Fibroblast of mammary gland (primary cell): ENCODE measurements around the gene C9.
A peak's percentile ranks its signal among the peaks of the same experiment; 100 is the strongest.

ENCODE experiments used
- DNase-seq: peaks from one replicate; pipeline ENCODE4 v3.0.0-alpha.2; 2010; ENCODE audit warnings: low read depth
- H3K4me3 ChIP-seq: 2 replicates; pipeline ENCODE4 v1.5.1; 2011; ENCODE audit warnings: low read depth, mild to moderate bottlenecking, low read length, moderate library complexity; ENCODE audit not compliant: control insufficient read depth
- TF ChIP-seq, protein P1 (sequence below): conservative IDR thresholded peaks from 2 replicates; pipeline ENCODE4 v1.5.1; 2011; ENCODE audit warnings: low read depth, low read length, inconsistent platforms; ENCODE audit not compliant: control insufficient read depth, insufficient read depth

C9 gene

DNA sequence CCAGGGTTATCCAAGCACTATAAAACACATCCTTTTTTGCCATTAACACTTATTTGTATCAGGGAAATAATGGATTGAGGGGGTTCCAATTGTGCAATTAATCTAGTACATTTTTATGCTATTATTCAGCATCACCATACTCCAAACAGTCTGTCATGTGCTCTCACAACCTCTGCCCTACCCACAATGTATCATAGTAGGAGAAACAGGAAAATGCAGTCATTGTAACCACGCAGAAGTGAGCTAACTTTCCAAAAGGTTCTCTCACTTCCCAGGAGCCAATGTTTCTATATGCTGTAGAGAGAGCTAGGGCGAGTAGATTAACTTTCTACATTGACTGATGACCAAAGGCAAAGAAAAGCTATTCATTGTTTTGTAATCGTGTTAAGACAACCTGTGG is 30.7 kb upstream of the C9 start:
- no peak overlapping the region for H3K4me3 ChIP-seq
- TF ChIP-seq, protein P1, sequence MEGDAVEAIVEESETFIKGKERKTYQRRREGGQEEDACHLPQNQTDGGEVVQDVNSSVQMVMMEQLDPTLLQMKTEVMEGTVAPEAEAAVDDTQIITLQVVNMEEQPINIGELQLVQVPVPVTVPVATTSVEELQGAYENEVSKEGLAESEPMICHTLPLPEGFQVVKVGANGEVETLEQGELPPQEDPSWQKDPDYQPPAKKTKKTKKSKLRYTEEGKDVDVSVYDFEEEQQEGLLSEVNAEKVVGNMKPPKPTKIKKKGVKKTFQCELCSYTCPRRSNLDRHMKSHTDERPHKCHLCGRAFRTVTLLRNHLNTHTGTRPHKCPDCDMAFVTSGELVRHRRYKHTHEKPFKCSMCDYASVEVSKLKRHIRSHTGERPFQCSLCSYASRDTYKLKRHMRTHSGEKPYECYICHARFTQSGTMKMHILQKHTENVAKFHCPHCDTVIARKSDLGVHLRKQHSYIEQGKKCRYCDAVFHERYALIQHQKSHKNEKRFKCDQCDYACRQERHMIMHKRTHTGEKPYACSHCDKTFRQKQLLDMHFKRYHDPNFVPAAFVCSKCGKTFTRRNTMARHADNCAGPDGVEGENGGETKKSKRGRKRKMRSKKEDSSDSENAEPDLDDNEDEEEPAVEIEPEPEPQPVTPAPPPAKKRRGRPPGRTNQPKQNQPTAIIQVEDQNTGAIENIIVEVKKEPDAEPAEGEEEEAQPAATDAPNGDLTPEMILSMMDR: no peak
- peak; percentile 92 for DNase-seq

DNA sequence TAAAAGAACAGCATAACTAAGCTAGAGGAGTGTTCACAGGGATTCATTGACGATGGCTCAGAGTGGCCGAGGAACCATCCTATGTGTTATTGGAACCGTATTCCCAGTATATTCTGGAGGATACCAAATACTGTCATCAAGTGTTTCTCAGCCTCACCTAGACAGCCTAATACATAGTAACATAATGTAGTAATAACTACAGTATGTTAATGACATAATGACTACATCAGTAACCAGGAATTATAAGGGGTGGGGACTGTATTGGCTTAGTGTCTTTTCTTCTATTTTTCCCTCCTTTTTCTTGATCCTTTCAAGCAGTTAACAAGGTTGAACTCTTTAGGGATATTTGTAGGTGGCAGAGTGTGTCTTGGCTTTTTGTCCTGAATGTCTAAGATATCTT is 26.6 kb upstream of the C9 start:
- DNase-seq: no peak
- TF ChIP-seq, protein P1: no peak

DNA sequence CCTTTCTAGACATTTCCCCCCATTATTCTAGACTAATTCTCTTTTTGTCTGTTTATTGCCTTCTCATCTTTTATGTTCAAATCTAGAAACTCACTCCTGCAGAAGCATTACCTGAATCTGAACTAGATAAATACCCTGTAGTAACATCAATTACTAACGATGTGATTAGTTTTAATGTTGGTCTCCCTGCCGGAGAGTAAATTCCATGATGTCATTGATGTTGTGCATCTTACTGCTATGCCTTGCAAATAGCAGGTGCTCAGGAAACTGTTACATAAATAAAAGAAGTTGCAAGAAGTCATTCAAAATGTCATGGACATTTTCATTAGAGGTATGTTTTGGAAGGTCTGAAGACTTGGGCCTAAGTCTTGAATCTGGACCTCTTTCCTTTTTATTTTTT is 23.0 kb upstream of the C9 start:
- no peak for DNase-seq
- H3K4me3 ChIP-seq: no peak overlapping the region
- TF ChIP-seq, protein P1: no peak

More for the DNA sequence above, 26.6 kb upstream of the C9 start:
- no peak overlapping the region for H3K4me3 ChIP-seq

DNA sequence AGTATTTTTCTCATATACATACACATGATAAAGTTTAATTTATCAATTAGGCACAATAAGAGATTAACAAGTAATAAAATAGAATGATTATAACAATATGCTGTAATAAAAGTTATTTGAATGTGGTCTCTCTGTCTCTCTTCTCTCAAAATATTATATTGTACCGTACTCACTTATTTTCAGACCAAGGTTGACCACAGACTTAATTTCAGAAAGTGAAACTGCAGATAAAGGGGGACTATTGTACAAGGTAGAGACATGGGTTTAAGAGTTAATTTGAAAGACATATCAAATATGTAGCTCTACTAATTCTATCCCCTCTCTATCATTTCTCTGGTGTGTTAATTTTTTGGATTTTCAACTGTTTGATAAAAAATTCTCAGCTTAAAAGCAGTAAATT is 20.0 kb upstream of the C9 start:
- TF ChIP-seq, protein P1: no peak
- no peak for DNase-seq
- H3K4me3 ChIP-seq: no peak overlapping the region

DNA sequence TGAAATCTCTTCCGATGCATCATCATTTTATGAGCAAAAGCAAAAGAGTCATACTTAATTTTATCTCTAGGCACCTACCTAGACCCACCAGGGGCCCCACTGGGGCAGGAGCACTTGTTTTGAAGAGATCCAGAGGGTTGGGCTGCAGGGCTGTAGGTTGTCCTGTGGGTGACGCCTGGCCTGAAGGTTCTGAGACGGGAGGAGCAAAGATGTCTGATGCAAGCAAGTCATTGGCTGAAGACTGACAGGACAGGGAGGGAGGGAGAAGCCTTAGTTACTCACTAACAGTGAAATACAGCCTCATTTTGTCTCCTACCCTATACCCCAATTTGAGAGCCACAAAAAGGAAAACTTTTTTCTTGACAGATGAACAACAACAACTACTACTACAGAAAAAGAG is 17.1 kb upstream of the C9 start:
- TF ChIP-seq, protein P1: no peak
- no peak for DNase-seq

DNA sequence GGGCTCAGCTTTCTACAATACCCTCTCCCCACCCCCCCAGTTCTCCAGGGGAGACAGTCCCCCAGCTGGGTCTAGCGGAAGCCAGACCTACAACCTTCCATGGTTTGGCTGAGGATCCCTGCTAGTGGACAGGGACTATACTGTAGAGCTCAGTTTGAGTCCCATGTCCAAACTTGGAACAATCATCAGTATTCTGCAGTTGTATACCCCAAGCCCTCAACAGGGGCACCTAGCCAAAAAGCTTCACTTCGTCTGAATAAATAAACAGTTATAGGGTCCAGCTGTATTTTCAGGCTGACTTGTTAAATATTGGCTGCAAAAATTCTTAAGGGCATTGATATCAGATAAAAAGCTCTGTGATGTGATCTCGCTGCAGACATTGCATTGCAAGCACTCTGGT is 15.4 kb upstream of the C9 start:
- TF ChIP-seq, protein P1: no peak
- no peak overlapping the region for H3K4me3 ChIP-seq
- no peak for DNase-seq

More for the DNA sequence above, 17.1 kb upstream of the C9 start:
- no peak overlapping the region for H3K4me3 ChIP-seq

DNA sequence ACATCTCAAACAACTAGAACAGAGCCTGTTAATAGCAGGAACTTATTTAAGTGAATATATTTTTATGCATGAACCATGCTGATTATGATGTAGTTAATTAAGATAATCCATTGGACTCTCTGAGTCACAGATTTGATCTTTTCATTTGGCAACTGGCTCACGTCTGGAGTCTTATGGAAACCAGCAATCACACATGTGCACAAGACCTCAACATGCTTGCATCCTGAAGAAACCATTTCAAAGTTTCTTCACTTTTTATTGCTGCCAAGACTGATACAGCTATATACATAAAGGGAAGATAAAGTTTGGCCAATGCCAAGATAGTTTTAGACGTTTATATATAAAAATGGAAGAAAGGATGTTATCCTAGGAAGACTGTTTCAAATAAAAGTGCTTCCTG is 13.3 kb upstream of the C9 start:
- TF ChIP-seq, protein P1: no peak
- DNase-seq: no peak
- no peak overlapping the region for H3K4me3 ChIP-seq
